Endodermal cell (in vitro differentiated cells): ENCODE measurements around the gene DENND2A. TPM values are rescaled to one million over a fixed set of nuclear protein-coding genes. Genes with fewer than 3 reads are reported as not detected.
A peak's percentile ranks its signal among the peaks of the same experiment; 100 is the strongest.
"Not testable (repeated sequence)": the region's sequence is repeated elsewhere in the genome, so short reads cannot be mapped to it uniquely, and the experiment has no call there.

Experiments
- DNase-seq: peaks from one replicate; pipeline ENCODE4 v3.0.0-alpha.2; 2017
- H3K27ac ChIP-seq: 2 replicates; pipeline ENCODE4 v1.5.1; 2013; ENCODE audit warnings: mild to moderate bottlenecking, low read depth, low read length, moderate library complexity
- H3K27me3 ChIP-seq: 2 replicates; pipeline ENCODE4 v1.6.1; 2013; ENCODE audit warnings: mild to moderate bottlenecking, low read length, moderate library complexity; ENCODE audit not compliant: insufficient read depth, control insufficient read depth, poor library complexity, severe bottlenecking
- H3K36me3 ChIP-seq: 2 replicates; pipeline ENCODE4 v1.7.0; 2013; ENCODE audit warnings: mild to moderate bottlenecking, low read length, moderate library complexity; ENCODE audit not compliant: control insufficient read depth, insufficient read depth
- H3K4me1 ChIP-seq: one replicate; pipeline ENCODE4 v1.7.0; 2013; ENCODE audit warnings: low read length; ENCODE audit not compliant: control insufficient read depth, insufficient read depth
- H3K4me3 ChIP-seq: 2 replicates; pipeline ENCODE4 v1.5.1; 2013; ENCODE audit warnings: mild to moderate bottlenecking, low read length, moderate library complexity
- H3K9ac ChIP-seq: 2 replicates; pipeline ENCODE4 v1.6.1; 2013; ENCODE audit warnings: mild to moderate bottlenecking, low read length, moderate library complexity; ENCODE audit not compliant: poor library complexity, severe bottlenecking; ENCODE audit errors: extremely low read depth
- H3K9me3 ChIP-seq: 2 replicates; pipeline ENCODE4 v1.6.1; 2013; ENCODE audit warnings: mild to moderate bottlenecking, low read length, moderate library complexity; ENCODE audit not compliant: control insufficient read depth
- H3K27ac Mint-ChIP-seq: 2 replicates; pipeline ENCODE4 v1.8.0; 2020; ENCODE audit warnings: mixed read lengths
- H3K27me3 Mint-ChIP-seq: 2 replicates; pipeline ENCODE4 v1.8.0; 2021; ENCODE audit warnings: mild to moderate bottlenecking, mixed read lengths; ENCODE audit not compliant: insufficient read depth
- H3K36me3 Mint-ChIP-seq: 2 replicates; pipeline ENCODE4 v1.8.0; 2020; ENCODE audit warnings: low read depth, mixed read lengths
- H3K4me1 Mint-ChIP-seq: 2 replicates; pipeline ENCODE4 v1.8.0; 2020; ENCODE audit warnings: mixed read lengths
- H3K4me3 Mint-ChIP-seq: 2 replicates; pipeline ENCODE4 v1.8.0; 2020; ENCODE audit warnings: mild to moderate bottlenecking, moderate library complexity, mixed read lengths
- H3K9me3 Mint-ChIP-seq: 2 replicates; pipeline ENCODE4 v1.8.0; 2020; ENCODE audit warnings: mild to moderate bottlenecking, mixed read lengths
- CTCF ChIP-seq: fragments of 200-600 bp; sonication (generic); conservative IDR thresholded peaks from 2 replicates; pipeline ENCODE4 v1.5.0; 2021; ENCODE audit warnings: antibody characterized with exemption, mild to moderate bottlenecking
- WGBS, 2 experiments: methylation state at CpG; one replicate each; pipeline versions ENCODE4 v1.1.5 to v1.1.7; 2013; ENCODE audit warnings: missing lambda C conversion rate in 2 of 2, mixed read lengths in 1 of 2; ENCODE audit not compliant: insufficient coverage in 1 of 2, insufficient read length in 1 of 2; 5-methylcytosine and 5-hydroxymethylcytosine counted together
- total RNA-seq, 2 donors: library from RNA; stranded (reverse); fragmentation: NEBNext Ultra II Directional in 1 of 2; extraction: Animal tissue kit (Norgen Biotek cat#: 25700) in 1 of 2; gene quantifications; 2 replicates in 1 of 2; 3 replicates in 1 of 2; pipeline ENCODE4 v1.2.1, GENCODE V29; 2021

The DENND2A gene
- total RNA-seq, 2 donors from 2014 or later, result 28.5 to 40.6 TPM

- no peak overlapping the region for H3K27ac Mint-ChIP-seq
- TF ChIP-seq CTCF, result no peak
- no peaks in the 10 kb centered on the region for H3K9me3 Mint-ChIP-seq
- peaks cover 3% of the 10 kb centered on the region for H3K4me1 ChIP-seq
- no peaks in the 10 kb centered on the region for H3K27me3 ChIP-seq
- H3K36me3 Mint-ChIP-seq, result no peaks in the 10 kb centered on the region
- no peak for DNase-seq
- peaks cover 15% of the 10 kb centered on the region for H3K4me1 Mint-ChIP-seq
- no peak overlapping the region for H3K4me3 Mint-ChIP-seq
- H3K4me3 ChIP-seq, result no peak overlapping the region
- no peaks in the 10 kb centered on the region for H3K9me3 ChIP-seq
- no peak overlapping the region for H3K27ac ChIP-seq
- H3K9ac ChIP-seq, result no peak overlapping the region
- no peaks in the 10 kb centered on the region for H3K27me3 Mint-ChIP-seq
- H3K36me3 ChIP-seq, result no peaks in the 10 kb centered on the region
- WGBS, 2 experiments, result 79 to 88% methylated on average over 3 to 6 of the region's 6 CpGs
These were observed 9.1 kb upstream of the DENND2A start for GRCh38 chr7:140649556-140650205.

DNA sequence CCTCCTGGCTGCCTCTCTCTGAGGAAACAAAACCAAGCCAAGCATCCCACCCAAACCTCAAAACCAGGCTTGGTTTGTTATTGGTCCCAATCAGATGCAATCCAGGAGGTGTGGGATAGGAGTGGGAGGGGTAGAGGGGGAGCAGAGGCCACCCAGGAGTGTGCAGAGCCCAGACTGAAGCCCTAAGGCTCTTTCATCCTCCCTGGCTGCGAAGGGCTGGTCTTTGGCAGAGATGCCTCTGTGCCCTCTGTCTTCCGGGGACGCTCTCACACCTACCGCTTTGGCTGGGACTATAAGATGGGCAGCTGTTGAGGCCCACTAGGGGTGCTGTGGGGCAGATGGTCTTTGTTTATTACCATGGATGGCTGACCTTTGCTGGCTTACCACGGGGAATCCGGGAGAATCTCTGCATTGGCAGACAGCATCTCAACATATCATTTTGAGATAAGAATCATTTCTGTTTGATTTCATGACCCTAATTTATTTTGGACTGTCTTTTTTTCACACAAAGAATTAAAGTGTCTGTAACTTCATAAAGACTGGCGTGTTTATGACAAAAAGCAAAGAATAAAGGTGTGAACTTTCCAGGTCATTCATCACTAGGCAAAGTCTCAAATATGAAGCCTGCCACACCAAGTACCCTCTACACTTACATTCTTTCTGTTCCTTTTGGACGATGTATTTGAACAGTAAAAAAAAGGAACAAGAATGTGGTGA is 6.5 kb upstream of the DENND2A start:
- Histone ChIP-seq H3K9me3 (no peaks in the 10 kb centered on the region), H3K27me3 (peaks cover 2% of the 10 kb centered on the region), H3K4me1 (peaks cover 3% of the 10 kb centered on the region), H3K27ac (no peak overlapping the region), H3K9ac (no peak overlapping the region), H3K36me3 (no peaks in the 10 kb centered on the region), H3K4me3 (no peak overlapping the region)
- DNase-seq, result peak; percentile 92
- WGBS, 2 experiments, result 41 to 89% methylated on average over 1 to 8 of the region's 8 CpGs
- Mint-ChIP-seq H3K36me3 (no peaks in the 10 kb centered on the region), H3K9me3 (no peaks in the 10 kb centered on the region), H3K4me3 (no peak overlapping the region), H3K27ac (no peak overlapping the region), H3K4me1 (peaks cover 13% of the 10 kb centered on the region), H3K27me3 (peaks cover 10% of the 10 kb centered on the region)
- peak; percentile 83 for TF ChIP-seq CTCF

DNA sequence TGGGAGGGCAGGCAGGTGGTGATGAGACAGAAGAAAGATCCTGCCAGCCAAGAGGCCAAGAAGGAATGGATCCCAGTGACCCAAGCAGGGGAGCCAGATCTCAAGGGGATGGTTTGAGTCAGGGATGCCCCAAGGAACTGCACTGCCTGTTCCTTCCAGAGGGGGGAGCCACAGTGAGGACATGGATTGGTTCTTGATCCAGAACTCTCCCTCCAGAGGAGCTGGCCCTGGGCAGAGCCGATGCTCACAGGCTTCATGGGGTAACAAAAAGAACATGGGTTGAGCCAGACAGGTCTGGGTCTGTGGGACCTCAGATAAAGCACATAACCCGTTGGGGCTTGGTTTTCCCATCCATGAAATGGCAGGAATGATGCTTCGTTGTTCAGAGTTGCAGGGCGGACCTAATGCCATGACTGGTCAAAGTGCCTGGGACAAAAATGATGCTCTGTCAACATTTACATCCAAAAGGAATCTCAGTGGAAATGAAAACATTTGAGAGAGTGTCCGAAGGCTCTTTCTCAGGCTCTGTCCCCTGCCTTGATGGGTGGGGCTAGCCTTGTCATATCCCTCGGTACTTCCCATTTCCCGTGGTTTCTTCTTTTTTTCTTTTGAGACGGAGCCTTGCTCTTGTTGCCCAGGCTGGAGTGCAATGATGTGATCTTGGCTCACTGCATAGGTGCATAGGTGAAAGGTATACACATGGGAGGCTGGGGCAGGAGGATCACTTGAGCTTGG is 4.7 kb upstream of the DENND2A start:
- peak; percentile 91 for DNase-seq
- no peaks in the 10 kb centered on the region for H3K4me1 ChIP-seq
- H3K27ac ChIP-seq, result no peak overlapping the region
- Mint-ChIP-seq H3K9me3 (no peaks in the 10 kb centered on the region), H3K4me1 (peaks cover 12% of the 10 kb centered on the region), H3K27me3 (peaks cover 20% of the 10 kb centered on the region), H3K27ac (no peak overlapping the region), H3K36me3 (no peaks in the 10 kb centered on the region), H3K4me3 (no peak overlapping the region)
- H3K4me3 ChIP-seq, result no peak overlapping the region
- no peaks in the 10 kb centered on the region for H3K9me3 ChIP-seq
- no peak overlapping the region for H3K9ac ChIP-seq
- WGBS, 2 experiments, result 88 to 97% methylated on average over 5 to 8 of the region's 8 CpGs
- H3K27me3 ChIP-seq, result peaks cover 12% of the 10 kb centered on the region
- no peaks in the 10 kb centered on the region for H3K36me3 ChIP-seq
- TF ChIP-seq CTCF, result peak; percentile 81

DNA sequence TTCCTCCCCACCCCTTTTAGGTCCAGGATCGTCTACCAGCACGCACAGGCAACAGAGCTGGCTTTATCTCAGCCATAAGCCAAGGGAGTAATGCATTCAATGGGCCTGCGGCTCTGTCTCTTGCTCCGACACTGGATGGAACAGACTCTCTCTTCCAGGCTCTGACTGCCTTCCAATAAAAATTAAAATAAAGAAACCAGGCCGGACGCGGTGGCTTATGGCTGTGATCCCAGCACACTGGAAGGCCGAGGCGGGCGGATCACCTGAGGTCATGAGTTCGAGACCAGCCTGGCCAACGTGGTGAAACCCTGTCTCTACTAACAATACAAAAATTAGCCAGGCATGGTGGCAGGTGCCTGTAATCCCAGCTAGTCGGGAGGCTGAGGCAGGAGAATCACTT is 4.1 kb upstream of the DENND2A start:
- not testable (repeated sequence) for H3K36me3 ChIP-seq, H3K4me3 Mint-ChIP-seq, H3K9ac ChIP-seq, H3K4me1 ChIP-seq, H3K27ac ChIP-seq, H3K9me3 Mint-ChIP-seq, H3K27ac Mint-ChIP-seq, H3K36me3 Mint-ChIP-seq, H3K4me3 ChIP-seq, H3K9me3 ChIP-seq, DNase-seq
- 92 to 97% methylated on average over 11 to 13 of the region's 13 CpGs for WGBS, 2 experiments
- H3K27me3 Mint-ChIP-seq, result peaks cover 23% of the 10 kb centered on the region
- peaks cover 12% of the 10 kb centered on the region for H3K27me3 ChIP-seq
- H3K4me1 Mint-ChIP-seq, result peaks cover 14% of the 10 kb centered on the region
